DND-41 (cell line): ENCODE data around the gene CSNK1A1.

Experiments used
- ATAC-seq: fragments of 200-7000 bp; cut with Tn5 transposase; 3 replicates; pipeline ENCODE4 v1.9.1; 2021; ENCODE audit warnings: low read depth; ENCODE audit not compliant: insufficient read depth
- DNase-seq: peaks from one replicate; pipeline ENCODE4 v3.0.0-alpha.2; 2020
- H2AFZ ChIP-seq: 2 replicates; pipeline ENCODE4 v1.6.0; 2012; ENCODE audit warnings: low read depth, low read length
- H3K27ac ChIP-seq: 2 replicates; pipeline ENCODE4 v1.5.1; 2012; ENCODE audit warnings: low read length, inconsistent platforms
- H3K27me3 ChIP-seq: fragments of 200-600 bp; sonication (generic); 2 replicates; pipeline ENCODE4 v1.6.0; 2012; ENCODE audit warnings: low read length, mild to moderate bottlenecking, inconsistent platforms; ENCODE audit not compliant: insufficient read depth, poor library complexity
- H3K36me3 ChIP-seq: 2 replicates; pipeline ENCODE4 v1.5.1; 2012; ENCODE audit warnings: low read length, inconsistent platforms; ENCODE audit not compliant: insufficient read depth
- H3K4me1 ChIP-seq: 2 replicates; pipeline ENCODE4 v1.5.1; 2012; ENCODE audit warnings: mild to moderate bottlenecking, low read length; ENCODE audit not compliant: insufficient read depth
- H3K4me2 ChIP-seq: 2 replicates; pipeline ENCODE4 v1.6.0; 2012; ENCODE audit warnings: mild to moderate bottlenecking, moderate library complexity, low read length, inconsistent platforms; ENCODE audit not compliant: insufficient read depth
- H3K4me3 ChIP-seq, 2 experiments: fragments of 200-600 bp in 1 of 2; shearing (Covaris generic) in 1 of 2; 2 replicates each; pipeline ENCODE4 v1.5.1; 2012 to 2016; ENCODE audit warnings: inconsistent platforms in 2 of 2, low read length in 2 of 2, mild to moderate bottlenecking in 2 of 2, low read depth in 1 of 2, moderate library complexity in 1 of 2
- H3K79me2 ChIP-seq: 2 replicates; pipeline ENCODE4 v1.6.0; 2012; ENCODE audit warnings: low read length, inconsistent platforms; ENCODE audit not compliant: insufficient read depth
- H3K9ac ChIP-seq: 2 replicates; pipeline ENCODE4 v1.6.0; 2012; ENCODE audit warnings: low read depth, mild to moderate bottlenecking, inconsistent platforms, low read length, moderate library complexity
- H3K9me3 ChIP-seq: 2 replicates; pipeline ENCODE4 v1.5.1; 2012; ENCODE audit warnings: low read length, moderate library complexity, mild to moderate bottlenecking, inconsistent platforms; ENCODE audit not compliant: insufficient read depth, severe bottlenecking
- H4K20me1 ChIP-seq: 2 replicates; pipeline ENCODE4 v1.6.0; 2012; ENCODE audit warnings: low read length; ENCODE audit not compliant: insufficient read depth
- EZH2 ChIP-seq: IDR thresholded peaks from 3 replicates; pipeline ENCODE4 v1.6.1; 2012; ENCODE audit warnings: borderline replicate concordance, low read depth, mild to moderate bottlenecking, moderate library complexity, low read length, inconsistent platforms; ENCODE audit not compliant: severe bottlenecking
- TF ChIP-seq, protein P1 (sequence below): IDR thresholded peaks from 2 replicates; pipeline ENCODE4 v1.5.1; 2012; ENCODE audit warnings: borderline replicate concordance, low read length, moderate library complexity, mild to moderate bottlenecking; ENCODE audit not compliant: poor library complexity, severe bottlenecking; ENCODE audit errors: extremely low read depth

CSNK1A1 gene

DNA sequence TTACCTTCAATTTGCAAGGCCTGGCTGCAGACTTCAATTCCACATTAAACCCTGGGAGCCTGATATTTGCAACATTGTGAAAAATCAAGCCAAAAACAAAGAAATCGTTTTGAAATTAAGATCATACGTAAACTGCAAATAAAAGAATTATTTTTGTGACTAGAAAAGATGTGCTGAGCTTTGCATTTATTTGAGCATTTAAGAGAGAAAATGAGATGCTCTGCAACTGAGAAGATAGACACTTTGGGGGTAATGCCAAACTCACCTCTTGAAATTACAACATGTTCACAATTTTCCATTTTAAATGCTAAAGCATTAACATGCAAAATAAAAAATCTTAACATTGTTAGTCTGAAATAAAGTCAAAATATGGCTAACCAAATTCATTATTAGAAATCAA lies 46.6 kb downstream of the CSNK1A1 start:
- H4K20me1 ChIP-seq, result no peaks in the 10 kb centered on the region; the same call in 1 of the 2 replicates
- H3K27me3 ChIP-seq, result no peaks in the 10 kb centered on the region
- no peak overlapping the region for H3K9ac ChIP-seq
- H3K36me3 ChIP-seq, result peaks cover 96% of the 10 kb centered on the region
- H3K9me3 ChIP-seq, result no peaks in the 10 kb centered on the region
- no peak for DNase-seq
- H2AFZ ChIP-seq, result no peak overlapping the region
- H3K4me2 ChIP-seq, result no peak overlapping the region
- no peak overlapping the region for H3K4me3 ChIP-seq
- H3K4me1 ChIP-seq, result no peaks in the 10 kb centered on the region
- peaks cover 5% of the 10 kb centered on the region; the same call in 1 of the 2 replicates for H3K79me2 ChIP-seq
- ATAC-seq, result no peak
- H3K27ac ChIP-seq, result no peak overlapping the region
- TF ChIP-seq EZH2, result no peak
- TF ChIP-seq, protein P1, sequence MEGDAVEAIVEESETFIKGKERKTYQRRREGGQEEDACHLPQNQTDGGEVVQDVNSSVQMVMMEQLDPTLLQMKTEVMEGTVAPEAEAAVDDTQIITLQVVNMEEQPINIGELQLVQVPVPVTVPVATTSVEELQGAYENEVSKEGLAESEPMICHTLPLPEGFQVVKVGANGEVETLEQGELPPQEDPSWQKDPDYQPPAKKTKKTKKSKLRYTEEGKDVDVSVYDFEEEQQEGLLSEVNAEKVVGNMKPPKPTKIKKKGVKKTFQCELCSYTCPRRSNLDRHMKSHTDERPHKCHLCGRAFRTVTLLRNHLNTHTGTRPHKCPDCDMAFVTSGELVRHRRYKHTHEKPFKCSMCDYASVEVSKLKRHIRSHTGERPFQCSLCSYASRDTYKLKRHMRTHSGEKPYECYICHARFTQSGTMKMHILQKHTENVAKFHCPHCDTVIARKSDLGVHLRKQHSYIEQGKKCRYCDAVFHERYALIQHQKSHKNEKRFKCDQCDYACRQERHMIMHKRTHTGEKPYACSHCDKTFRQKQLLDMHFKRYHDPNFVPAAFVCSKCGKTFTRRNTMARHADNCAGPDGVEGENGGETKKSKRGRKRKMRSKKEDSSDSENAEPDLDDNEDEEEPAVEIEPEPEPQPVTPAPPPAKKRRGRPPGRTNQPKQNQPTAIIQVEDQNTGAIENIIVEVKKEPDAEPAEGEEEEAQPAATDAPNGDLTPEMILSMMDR, result no peak

DNA sequence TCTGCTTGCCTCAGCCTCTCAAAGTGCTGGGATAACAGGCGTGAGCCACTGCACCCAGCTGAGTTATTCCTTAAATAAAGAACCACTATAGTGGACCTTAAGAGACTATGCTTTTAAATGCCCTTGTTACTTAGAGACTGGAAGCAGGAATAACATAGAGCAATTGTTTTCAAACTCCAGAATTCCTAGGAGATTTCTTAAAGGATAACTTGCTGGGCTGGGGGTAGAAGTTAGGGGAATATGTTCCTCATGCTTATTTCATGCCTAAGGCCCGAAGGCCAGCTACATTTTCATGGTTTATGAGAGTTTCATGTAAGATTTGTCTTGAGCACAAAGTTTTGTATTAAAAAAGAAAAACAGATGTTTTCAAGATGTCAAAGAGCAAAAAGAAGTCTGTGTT lies 48.2 kb downstream of the CSNK1A1 start:
- H2AFZ ChIP-seq, result no peak overlapping the region
- H3K27me3 ChIP-seq, result no peaks in the 10 kb centered on the region
- H4K20me1 ChIP-seq, result no peaks in the 10 kb centered on the region; the same call in 1 of the 2 replicates
- H3K9ac ChIP-seq, result no peak overlapping the region
- H3K4me1 ChIP-seq, result no peaks in the 10 kb centered on the region
- TF ChIP-seq EZH2, result no peak
- TF ChIP-seq, protein P1, result no peak
- peaks cover 3% of the 10 kb centered on the region; the same call in 1 of the 2 replicates for H3K79me2 ChIP-seq
- peaks cover 96% of the 10 kb centered on the region for H3K36me3 ChIP-seq
- DNase-seq (no peak), ATAC-seq (no peak)
- H3K4me2 ChIP-seq, result no peak overlapping the region
- no peak overlapping the region for H3K27ac ChIP-seq
- H3K4me3 ChIP-seq, result no peak overlapping the region
- no peaks in the 10 kb centered on the region for H3K9me3 ChIP-seq

DNA sequence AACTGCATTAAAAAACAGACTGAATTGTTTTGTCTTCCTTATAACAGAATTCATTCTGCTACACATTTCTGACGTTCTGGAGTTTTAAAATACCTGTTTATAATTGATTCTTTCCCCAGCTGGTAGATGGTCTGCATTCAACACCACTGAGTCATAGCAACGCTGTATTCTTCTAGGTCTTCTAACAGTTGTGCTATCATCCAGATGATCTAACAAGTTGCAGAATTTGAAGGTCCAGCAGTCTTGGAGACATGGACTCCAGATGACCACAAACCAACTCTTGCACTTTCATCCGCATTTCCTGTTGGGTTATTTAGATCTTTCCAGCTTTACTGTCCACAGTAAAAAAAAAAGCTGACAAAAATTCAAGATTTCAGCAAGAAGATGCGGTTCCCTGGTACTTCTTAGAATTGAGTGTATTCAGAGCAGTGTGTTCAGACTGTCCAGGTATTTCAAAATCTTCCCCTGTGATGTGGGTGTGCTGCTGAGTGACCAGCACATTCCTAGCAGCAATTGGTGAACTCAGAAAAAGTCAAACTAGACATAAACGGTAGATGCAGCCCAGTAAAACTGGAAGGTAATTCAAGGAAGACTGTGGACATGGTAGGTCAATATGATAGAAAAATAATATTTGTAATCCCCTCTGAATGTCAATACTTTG lies 50.2 kb downstream of the CSNK1A1 start:
- H3K27me3 ChIP-seq, result no peaks in the 10 kb centered on the region
- TF ChIP-seq EZH2, result no peak
- TF ChIP-seq, protein P1, result no peak
- H3K4me2 ChIP-seq, result no peak overlapping the region
- H3K36me3 ChIP-seq, result peaks cover 95% of the 10 kb centered on the region
- H3K27ac ChIP-seq, result no peak overlapping the region
- DNase-seq (no peak), ATAC-seq (no peak)
- H3K9ac ChIP-seq, result no peak overlapping the region
- H3K9me3 ChIP-seq, result no peaks in the 10 kb centered on the region
- H4K20me1 ChIP-seq, result peaks cover 3% of the 10 kb centered on the region; the same call in 1 of the 2 replicates
- no peaks in the 10 kb centered on the region for H3K4me1 ChIP-seq
- no peaks in the 10 kb centered on the region; the same call in 1 of the 2 replicates for H3K79me2 ChIP-seq
- no peak overlapping the region for H2AFZ ChIP-seq
- H3K4me3 ChIP-seq, result no peak overlapping the region
